Astrocyte of the cerebellum (primary cell): ENCODE data around the gene MYLK.
A peak's percentile ranks its signal among the peaks of the same experiment; 100 is the strongest.

Experiments used
- DNase-seq: peaks from one replicate; pipeline ENCODE4 v3.0.0-alpha.2; 2011; ENCODE audit warnings: low read depth
- H3K4me3 ChIP-seq: 2 replicates; pipeline ENCODE4 v1.5.1; 2011; ENCODE audit warnings: mild to moderate bottlenecking, low read depth, low read length, moderate library complexity
- in situ Hi-C: cut with HindIII; loops from 2 replicates; pipeline ENCODE4 v1.10.0; 2017; ENCODE audit warnings: low sequenced_read_pairs
- TF ChIP-seq, protein P1 (sequence below): IDR thresholded peaks from 2 replicates; pipeline ENCODE4 v1.5.1; 2012; ENCODE audit warnings: low read length, low read depth, moderate library complexity, mild to moderate bottlenecking; ENCODE audit errors: missing control alignments

The MYLK gene

DNA sequence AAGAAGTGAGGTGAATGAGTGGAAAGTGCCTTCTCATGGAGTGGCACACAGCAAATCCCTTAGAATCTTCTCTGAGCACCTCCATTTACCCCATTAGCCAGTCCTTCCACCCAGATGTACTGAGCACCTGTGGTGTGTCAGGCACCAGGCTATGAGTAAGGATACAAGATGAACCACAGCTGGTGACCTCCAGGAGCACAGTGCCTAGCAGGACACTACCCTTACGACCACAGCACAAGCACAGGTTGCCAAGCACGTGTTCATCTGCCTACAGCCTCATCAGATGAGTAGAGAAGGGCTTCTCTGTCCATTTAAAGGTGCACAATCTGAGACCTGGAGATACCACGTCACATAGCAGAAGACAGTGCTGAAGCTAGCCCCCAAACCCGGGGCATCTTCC is 6.2 kb downstream of the MYLK start:
- in situ Hi-C loops = no loop called here
- TF ChIP-seq, protein P1, sequence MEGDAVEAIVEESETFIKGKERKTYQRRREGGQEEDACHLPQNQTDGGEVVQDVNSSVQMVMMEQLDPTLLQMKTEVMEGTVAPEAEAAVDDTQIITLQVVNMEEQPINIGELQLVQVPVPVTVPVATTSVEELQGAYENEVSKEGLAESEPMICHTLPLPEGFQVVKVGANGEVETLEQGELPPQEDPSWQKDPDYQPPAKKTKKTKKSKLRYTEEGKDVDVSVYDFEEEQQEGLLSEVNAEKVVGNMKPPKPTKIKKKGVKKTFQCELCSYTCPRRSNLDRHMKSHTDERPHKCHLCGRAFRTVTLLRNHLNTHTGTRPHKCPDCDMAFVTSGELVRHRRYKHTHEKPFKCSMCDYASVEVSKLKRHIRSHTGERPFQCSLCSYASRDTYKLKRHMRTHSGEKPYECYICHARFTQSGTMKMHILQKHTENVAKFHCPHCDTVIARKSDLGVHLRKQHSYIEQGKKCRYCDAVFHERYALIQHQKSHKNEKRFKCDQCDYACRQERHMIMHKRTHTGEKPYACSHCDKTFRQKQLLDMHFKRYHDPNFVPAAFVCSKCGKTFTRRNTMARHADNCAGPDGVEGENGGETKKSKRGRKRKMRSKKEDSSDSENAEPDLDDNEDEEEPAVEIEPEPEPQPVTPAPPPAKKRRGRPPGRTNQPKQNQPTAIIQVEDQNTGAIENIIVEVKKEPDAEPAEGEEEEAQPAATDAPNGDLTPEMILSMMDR = no peak
- H3K4me3 ChIP-seq = no peak overlapping the region
- DNase-seq = no peak

- DNase-seq = no peak
- H3K4me3 ChIP-seq = no peak overlapping the region
- in situ Hi-C loops = no loop called here
- TF ChIP-seq, protein P1 = no peak
Measured at GRCh38 chr3:123877466-123877865, 6.7 kb downstream of the MYLK start.

- TF ChIP-seq, protein P1 = peak; percentile 1
- in situ Hi-C loops = no loop called here
Measured at GRCh38 chr3:123876858-123877257, 7.3 kb downstream of the MYLK start.

GRCh38 chr3:123872621-123873020 is 11.5 kb downstream of the MYLK start:
- DNase-seq = no peak
- in situ Hi-C loops = no loop called here
- H3K4me3 ChIP-seq = no peak overlapping the region
- TF ChIP-seq, protein P1 = no peak

More at GRCh38 chr3:123876858-123877257, 7.3 kb downstream of the MYLK start:
- H3K4me3 ChIP-seq = no peak overlapping the region
- no peak for DNase-seq

DNA sequence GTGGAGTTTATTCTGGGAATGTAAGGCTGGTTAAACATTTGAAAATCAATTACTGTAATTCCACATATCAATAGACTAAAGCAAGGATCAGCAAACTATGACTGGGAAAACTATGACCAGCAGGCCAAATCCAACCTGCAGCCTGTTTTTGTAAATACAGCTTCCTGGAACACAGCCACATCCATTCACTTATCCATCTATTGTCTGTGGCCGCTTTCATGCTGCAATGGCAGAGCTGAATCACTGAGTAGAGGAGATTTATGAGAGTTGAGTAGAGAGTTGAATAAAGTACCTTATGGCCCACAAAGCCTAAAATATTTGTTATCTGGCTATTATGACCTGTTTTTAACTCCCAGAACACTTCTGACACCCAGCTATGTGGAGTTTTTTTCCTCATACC is 12.2 kb downstream of the MYLK start:
- H3K4me3 ChIP-seq = no peak overlapping the region
- in situ Hi-C loops = no loop called here
- DNase-seq = peak; percentile 33
- TF ChIP-seq, protein P1 = no peak

DNA sequence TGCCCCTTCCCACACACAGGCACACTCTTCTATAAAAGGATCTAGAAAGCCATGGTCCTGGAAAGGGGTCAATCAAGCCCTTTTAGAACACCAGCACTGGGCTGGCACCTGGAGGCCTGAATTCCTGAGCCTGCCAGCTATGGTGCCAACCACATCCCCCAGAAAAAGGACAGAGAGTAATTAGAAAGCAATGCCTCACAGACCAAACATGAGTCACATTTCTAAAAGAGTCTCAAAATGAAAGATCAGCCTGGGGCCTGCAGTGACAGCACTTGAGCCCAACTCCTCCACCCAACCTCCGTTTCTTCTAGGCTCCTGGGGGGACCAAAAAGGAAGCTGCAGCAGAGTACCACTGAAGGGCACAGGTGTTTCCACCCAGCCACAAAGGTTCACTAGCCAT is 14.1 kb downstream of the MYLK start:
- TF ChIP-seq, protein P1 = no peak
- H3K4me3 ChIP-seq = no peak overlapping the region
- in situ Hi-C loops = no loop called here
- no peak for DNase-seq

GRCh38 chr3:123869165-123869564 is 15.0 kb downstream of the MYLK start:
- no peak overlapping the region for H3K4me3 ChIP-seq
- TF ChIP-seq, protein P1 = no peak
- in situ Hi-C loops = loop anchor here (10.0 kb wide), 1 partner anchor 54 kb away; no protein-coding TSS in a partner anchor
- DNase-seq = no peak
